Suppressor macrophage (primary cell): ENCODE data around the gene SYNE2.

ENCODE experiments used
- DNase-seq, 4 experiments: peaks; one replicate each; pipeline ENCODE4 v3.0.0-alpha.2; 2020 to 2022

Gene SYNE2

DNA sequence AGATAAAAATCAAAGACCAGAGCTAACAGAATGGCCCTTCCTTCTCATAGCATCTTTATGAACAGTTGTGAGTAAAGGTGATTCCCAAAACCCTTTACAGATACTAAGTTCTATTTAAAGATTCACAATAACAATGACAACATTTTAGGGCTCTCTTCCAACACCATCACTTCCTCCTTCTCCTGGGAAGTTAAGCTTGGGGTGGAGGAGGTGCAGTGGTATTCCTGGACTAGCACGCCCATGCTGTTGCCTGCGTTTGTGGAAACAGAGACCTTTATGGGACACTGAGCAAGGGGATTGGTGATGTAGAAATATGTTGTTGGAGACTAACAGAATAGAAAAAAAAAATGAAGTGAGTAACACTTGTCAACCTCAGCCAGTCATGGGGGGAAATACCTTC lies 22.5 kb downstream of the SYNE2 start:
- no peak for DNase-seq

- DNase-seq = no peak
Measured at GRCh38 chr14:63877550-63877939, 24.7 kb downstream of the SYNE2 start.

GRCh38 chr14:63878052-63878451 lies 25.2 kb downstream of the SYNE2 start:
- DNase-seq = no peak

- DNase-seq = no peak
Measured at GRCh38 chr14:63878792-63879191, 26.0 kb downstream of the SYNE2 start.

GRCh38 chr14:63881926-63882325 lies 29.1 kb downstream of the SYNE2 start:
- DNase-seq = peak; percentile 24 to 51 (median 44)

DNA sequence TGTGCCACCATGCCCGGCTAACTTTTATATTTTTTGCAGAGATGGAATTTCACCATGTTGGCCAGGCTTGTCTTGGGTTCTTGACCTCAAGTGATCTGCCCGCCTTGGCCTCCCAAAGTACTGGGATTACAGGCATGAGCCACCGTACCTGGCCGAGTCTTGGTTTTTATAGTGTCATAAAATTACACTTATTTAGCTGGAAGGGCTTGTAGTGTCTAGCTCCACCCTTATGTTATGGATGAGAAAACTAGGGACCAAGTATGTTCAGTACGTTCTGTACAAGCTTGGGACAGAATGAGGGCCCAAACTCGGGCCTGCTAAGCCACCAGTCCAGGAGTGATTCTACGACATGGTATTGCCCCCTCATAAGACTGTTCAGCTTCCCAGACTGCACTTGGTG lies 35.1 kb downstream of the SYNE2 start:
- no peak for DNase-seq

DNA sequence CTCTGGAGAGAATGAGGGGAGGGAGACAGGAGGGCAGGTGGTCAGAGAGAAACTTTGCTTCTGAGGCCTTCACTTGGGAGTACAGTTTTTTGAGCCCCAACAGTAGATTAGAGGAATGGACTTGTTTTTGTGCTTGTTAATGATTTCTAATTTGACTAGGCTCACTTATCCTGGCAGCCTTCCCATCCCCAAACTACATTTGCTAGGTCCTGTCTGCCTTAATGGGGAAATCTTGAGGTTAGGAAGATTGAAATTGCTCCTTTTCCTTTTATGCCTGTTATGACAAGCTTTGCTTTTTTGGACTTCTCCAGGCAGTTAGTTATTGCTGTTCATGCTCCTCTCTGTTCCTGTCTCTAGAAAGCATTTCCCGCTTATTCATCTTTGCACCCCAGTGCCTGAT lies 37.7 kb downstream of the SYNE2 start:
- no peak for DNase-seq

GRCh38 chr14:63891148-63891975 lies 38.6 kb downstream of the SYNE2 start:
- no peak for DNase-seq

DNA sequence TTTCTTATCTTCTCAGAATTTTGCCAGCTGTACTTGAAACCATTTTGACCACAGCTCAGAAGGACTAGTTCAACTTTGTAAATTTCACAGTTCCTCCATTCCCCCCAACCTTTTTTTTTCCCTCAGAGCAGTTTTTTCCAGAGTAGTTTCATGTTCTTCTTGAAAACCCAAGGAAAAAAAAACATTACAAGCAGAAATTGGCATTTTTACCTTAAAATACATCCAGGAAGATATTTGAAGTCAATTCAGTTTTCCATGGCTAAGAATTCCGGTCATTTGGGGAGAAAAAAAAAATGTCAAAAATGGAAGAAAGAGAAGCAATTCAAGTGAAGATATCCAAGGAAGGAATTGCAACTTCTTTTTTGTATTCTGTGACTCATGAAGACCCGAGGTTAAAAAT lies 39.5 kb downstream of the SYNE2 start:
- no peak for DNase-seq

DNA sequence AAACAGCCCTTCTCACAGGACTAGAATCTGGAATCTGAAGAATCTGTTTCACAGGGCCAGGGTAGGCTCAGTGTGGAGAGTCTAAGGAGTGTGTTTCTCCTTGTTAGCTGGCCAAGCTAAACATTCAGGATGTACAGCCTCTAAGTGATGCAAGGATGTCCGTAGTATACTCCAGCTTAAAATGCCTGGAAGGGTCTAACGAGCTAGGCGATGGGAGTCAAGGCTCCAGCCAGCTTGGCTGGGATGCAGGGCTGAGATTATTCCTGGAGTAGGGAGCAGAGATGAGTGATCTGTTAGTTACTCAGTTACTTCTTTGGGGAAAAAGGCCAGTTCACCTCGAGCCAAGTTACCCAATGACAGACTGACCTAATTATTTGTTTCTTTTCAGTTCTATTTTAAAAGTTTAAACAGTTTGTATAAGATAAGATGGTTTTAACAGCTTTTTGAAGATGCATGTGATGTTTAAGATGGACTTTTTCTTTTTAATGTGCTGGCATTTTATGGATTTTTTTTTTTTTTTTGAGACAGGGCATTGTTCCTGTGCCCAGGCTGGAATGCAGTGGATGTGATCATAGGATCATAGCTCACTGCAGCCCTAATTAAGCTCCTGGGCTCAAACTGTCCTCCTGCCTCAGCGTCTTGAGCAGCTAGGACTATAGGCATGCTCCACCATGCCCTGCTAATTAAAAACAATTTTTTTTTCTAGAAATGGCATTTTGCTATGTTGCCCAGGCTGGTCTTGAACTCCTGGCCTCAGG lies 41.1 kb downstream of the SYNE2 start:
- no peak for DNase-seq

DNA sequence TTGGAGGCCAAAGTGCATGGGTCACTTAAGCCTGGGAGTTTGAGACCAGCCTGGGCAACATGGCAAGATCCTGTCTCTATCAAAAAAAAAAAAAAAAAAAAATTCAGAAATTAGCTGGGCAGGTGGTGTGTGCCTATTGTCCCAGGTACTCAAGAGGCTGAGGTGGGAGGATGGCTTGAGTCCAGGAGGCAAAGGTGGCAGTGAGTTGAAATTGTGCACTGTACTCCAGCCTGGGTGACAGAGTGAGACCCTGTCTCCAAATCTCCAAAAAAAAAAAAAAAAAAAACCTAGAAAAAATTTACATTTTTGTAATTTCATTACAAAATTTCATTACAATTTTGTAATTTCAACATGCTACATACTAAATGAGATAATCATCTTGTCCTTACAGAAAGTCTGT lies 42.7 kb downstream of the SYNE2 start:
- no peak for DNase-seq

DNA sequence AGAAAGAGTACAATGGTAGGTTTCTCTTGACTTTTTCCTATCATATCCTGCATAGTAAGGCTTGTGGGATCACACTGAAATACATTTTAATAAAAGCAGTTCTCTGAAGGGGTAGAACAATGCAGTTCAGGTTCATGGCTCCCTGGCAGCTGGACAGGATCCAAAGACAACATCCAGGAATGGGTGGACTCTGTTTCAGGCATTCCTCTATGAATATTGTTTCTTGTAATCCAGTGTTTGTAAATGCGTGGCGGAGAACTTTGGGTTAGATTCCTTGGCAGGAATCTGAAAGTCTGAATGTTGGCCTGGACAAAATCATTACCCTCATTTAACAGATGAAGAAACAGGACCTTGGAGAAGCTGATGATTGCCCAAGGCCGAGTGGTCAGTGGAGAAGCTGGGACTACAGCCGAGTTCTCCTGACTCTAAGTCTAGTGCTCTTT lies 43.5 kb downstream of the SYNE2 start:
- no peak for DNase-seq

GRCh38 chr14:63897721-63898163 lies 44.9 kb downstream of the SYNE2 start:
- no peak for DNase-seq

- peak; percentile 66 to 84 (median 76) for DNase-seq
Measured at GRCh38 chr14:63899953-63900352, 47.1 kb downstream of the SYNE2 start.

DNA sequence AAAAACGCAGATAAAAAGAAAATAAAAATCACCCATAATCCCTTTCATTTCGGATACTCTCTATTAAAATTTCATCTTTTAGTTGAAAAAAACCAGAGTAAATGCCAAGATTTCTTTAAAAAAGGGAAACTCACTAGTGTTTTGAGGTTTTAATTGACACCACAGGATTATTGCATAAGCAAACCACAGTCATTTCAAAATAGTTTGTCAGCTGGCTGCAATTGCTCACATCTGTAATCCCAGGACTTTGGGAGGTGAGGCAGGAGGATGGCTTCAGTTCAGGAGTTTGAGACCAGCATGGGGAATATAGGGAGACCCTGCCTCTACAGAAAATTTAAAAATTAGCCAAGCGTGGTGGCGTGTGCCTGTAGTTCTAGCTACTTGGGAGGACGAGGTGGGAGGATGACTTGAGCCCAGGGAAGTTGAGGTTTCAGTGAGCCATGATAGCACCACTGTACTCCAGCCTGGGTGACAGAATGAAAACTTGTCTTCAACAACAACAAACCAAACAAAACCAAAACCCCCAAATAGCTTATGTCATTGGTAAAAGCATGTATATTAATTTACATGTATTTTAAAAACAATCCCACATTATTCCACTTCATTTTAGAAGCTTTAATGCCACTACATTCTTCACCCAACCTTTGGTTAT lies 48.8 kb downstream of the SYNE2 start:
- peak; percentile 56 to 85 (median 70) for DNase-seq

DNA sequence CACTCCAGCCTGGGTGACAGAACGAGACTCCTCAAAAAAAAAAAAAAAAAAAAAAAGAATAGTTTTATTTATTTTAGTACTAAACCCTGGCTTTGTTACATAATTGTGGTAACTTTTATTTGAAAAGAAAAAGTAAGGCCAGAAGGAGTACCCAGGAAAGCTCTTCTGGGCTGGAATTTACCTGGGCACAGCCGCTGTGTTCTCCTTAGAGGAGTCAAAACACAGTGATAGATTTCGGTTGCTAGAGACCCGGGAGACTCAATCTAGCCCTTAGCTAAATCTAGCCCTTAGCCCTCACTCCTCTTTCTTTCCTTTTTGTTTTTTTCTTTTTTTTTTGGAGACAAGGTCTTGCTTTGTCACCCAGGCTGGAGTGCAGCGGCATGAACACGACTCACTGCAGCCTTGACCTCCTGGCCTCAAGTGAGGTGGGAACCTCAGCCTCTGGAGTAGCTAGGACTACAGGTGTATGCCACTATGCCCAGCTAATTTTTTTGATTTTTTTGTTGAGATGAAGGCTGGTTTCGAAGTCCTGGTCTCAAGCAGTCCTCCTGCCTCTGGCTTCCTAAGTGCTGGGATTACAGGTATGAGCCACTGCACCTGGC lies 49.7 kb downstream of the SYNE2 start:
- DNase-seq = no peak

DNA sequence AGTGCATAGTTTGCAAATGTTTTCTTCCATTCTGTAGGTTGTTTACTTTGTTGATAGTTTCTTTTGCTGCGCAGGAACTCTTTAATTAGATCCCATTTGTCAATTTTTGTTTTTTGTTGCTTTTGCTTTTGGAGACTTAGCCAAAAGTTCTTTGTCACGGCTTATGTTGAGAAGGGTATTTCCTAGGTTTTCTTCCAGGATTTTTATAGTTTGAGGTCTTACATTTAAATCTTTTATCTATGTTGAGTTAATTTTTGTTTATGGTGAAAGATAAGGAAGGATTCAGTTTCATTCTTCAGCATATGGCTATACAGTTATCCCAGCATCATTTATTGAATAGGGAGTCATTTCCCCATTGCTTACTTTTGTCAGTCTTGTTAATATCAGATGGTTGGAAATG lies 51.9 kb downstream of the SYNE2 start:
- no peak for DNase-seq

GRCh38 chr14:63905370-63905769 lies 52.6 kb downstream of the SYNE2 start:
- no peak for DNase-seq

DNA sequence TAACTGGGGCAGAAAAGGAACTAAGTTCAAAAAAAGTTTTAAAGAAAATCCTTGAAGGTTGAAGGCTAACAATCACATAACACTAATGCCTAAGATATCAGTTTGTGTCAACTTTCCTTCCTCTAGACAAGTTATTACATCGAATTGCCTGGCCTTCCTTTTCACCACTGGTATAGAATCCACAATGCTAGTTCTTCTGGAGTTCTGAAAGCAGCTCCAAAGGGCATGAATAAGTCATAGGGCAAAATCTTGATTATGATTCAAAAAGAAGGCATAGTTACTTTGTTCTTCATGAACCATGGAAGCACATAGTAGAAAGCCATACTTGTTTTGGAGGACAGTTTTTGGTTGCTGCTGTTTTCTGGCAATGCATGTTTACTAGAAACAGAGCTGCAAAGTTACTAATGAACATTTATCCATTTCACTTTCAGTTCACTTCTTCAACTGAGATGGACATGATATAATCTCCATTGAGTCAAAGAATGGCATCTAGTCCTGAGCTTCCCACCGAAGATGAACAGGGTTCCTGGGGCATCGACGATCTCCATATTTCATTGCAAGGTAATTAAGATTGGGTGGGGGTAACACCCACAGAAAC lies 56.0 kb downstream of the SYNE2 start:
- DNase-seq = no peak

DNA sequence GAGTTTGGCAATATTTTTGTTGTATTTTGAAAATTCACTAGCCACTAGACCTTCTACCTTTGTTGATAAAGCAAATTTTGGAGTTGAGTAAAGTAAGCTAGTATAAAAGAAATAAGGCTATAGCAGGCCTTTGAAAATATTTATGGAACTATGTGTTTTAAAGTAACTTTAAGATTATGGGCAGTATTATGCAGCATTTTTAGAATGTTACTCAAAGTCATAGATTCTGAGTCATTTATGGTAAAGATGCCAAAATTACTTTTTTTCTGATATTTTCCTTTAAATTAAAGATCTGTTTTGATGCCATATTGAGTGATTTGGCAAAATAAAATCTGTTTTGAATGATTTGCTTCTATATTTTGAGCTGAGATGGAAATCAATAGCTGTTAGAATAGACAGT lies 57.2 kb downstream of the SYNE2 start:
- no peak for DNase-seq

DNA sequence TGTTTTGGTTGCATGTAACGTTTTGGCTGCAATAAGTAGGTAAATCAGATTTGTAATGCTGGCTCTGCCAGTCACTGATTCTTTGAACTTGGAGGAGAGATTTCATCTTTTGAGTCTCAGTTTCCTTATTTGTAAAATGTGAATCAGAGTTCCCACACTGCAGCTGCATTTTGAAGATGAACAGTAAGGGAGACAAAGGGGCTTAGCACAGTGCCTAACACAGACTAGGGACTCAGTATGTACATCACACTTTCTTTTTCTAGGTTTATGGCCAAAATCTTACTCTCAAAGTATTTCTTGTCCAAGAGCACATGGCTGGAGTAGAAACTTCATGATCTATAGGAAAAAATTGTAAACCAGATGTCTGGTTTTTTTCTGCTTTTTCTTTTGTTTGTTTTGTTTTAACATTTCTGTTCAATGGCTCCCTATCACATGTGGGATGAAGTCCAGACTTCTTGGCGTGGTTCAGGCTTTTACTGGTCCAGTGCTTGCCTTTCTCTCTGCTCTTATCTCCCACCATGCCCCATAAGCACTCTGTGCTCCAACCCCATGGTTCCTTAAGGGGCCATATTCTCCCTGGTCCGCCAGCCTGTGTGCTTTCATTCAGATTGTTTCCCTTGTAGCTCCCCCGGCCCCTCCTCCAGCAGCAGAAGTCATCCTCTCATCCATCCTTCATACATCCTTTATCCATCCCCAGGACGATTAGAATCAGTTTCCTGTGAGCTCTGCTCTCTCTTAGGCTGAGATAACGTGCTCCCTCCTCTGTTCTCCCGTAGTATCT lies 58.0 kb downstream of the SYNE2 start:
- DNase-seq = no peak

- DNase-seq = no peak
Measured at GRCh38 chr14:63911404-63911803, 58.6 kb downstream of the SYNE2 start.
